PFSK-1 (cell line): ENCODE results near the gene CACNA1I.

Experiments used
- SIN3A ChIP-seq: IDR thresholded peaks from 2 replicates; pipeline ENCODE4 v1.6.1; 2012; ENCODE audit warnings: mild to moderate bottlenecking, low read length, moderate library complexity, borderline replicate concordance; ENCODE audit not compliant: insufficient read depth
- TAF1 ChIP-seq: IDR thresholded peaks from 2 replicates; pipeline ENCODE4 v1.6.1; 2012; ENCODE audit warnings: low read length, control low read depth, borderline replicate concordance; ENCODE audit not compliant: insufficient read depth
- TF ChIP-seq, protein P1 (sequence below), 2 experiments: IDR thresholded peaks; 2 replicates each; pipeline versions ENCODE4 v1.6.1 to v1.8.0; 2011 to 2012; ENCODE audit warnings: low read depth in 2 of 2, low read length in 2 of 2, control low read depth in 1 of 2, inconsistent platforms in 1 of 2, mild to moderate bottlenecking in 1 of 2, moderate library complexity in 1 of 2; ENCODE audit not compliant: insufficient read depth in 1 of 2

DNA sequence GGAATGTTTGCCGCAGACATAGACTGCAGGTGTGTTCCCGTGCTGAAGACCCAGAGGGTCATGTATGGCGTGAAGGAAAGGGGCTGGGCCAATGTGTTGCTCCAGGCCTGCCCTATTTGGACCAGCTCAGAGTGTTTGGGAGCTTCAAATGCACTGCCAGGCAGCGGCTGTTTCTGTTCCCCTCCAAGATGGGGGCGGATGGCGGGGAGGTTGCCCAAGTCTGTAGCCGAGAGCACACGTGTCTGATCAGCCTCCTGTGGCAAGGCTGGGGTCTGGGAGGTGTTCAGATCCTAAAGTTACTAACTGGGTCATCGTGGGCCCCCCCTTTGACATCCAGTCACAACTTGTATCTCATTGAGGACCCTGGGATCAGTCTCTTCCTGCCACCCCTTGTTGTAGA lies 45.5 kb downstream of the CACNA1I start:
- TF ChIP-seq SIN3A (no peak), TAF1 (no peak)
- TF ChIP-seq, protein P1, sequence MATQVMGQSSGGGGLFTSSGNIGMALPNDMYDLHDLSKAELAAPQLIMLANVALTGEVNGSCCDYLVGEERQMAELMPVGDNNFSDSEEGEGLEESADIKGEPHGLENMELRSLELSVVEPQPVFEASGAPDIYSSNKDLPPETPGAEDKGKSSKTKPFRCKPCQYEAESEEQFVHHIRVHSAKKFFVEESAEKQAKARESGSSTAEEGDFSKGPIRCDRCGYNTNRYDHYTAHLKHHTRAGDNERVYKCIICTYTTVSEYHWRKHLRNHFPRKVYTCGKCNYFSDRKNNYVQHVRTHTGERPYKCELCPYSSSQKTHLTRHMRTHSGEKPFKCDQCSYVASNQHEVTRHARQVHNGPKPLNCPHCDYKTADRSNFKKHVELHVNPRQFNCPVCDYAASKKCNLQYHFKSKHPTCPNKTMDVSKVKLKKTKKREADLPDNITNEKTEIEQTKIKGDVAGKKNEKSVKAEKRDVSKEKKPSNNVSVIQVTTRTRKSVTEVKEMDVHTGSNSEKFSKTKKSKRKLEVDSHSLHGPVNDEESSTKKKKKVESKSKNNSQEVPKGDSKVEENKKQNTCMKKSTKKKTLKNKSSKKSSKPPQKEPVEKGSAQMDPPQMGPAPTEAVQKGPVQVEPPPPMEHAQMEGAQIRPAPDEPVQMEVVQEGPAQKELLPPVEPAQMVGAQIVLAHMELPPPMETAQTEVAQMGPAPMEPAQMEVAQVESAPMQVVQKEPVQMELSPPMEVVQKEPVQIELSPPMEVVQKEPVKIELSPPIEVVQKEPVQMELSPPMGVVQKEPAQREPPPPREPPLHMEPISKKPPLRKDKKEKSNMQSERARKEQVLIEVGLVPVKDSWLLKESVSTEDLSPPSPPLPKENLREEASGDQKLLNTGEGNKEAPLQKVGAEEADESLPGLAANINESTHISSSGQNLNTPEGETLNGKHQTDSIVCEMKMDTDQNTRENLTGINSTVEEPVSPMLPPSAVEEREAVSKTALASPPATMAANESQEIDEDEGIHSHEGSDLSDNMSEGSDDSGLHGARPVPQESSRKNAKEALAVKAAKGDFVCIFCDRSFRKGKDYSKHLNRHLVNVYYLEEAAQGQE (IDR thresholded peaks at IDR 0.05; ENCODE audit: insufficient read depth in 1 of 2, low read depth in 2 of 2, low read length in 2 of 2) = no peak
